Measurements from ENCODE around the gene PPP4R1.

PPP4R1 gene

DNA sequence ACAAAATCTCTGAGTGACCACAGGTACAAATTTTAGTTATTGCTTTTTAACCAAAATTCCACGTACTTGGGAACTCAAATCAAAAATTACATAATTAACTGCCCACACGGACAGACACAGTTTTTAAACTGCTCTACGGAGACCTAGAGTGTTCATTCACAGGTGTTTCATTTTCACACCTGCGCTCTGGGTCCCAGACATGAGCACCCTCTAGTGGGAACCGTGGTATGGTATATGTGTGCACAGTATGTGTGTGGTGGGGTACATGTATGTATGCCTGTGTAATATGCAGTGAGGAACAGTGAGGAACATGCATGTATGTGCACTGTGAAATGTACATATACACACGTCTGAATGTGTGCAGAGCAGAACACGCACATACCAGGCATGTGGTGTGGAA is 65.0 kb downstream of the PPP4R1 start:
- Histone ChIP-seq H3K4me3 (ENCODE audit: insufficient read length, low read depth) (no peak overlapping the region), H3K9me3 (ENCODE audit: insufficient read depth, low read length) (peaks cover 15% of the 10 kb centered on the region), H3K4me1 (ENCODE audit: insufficient read depth, insufficient read length) (peaks cover 3% of the 10 kb centered on the region), H3K9ac (ENCODE audit: insufficient read length, low read depth) (no peak overlapping the region), H3K36me3 (ENCODE audit: insufficient read depth, insufficient read length, low read length) (peaks cover 80% of the 10 kb centered on the region), H3K27me3 (ENCODE audit: insufficient read depth, insufficient read length) (no peaks in the 10 kb centered on the region)
- TF ChIP-seq ZNF274 (IDR thresholded peaks at IDR 0.05; ENCODE audit: low read depth, low read length) (no peak), YY1 (IDR thresholded peaks at IDR 0.05; ENCODE audit: insufficient read depth, insufficient read length) (no peak), SUZ12 (IDR thresholded peaks at IDR 0.05; ENCODE audit: extremely low read depth, insufficient read depth, insufficient read length) (no peak)
- DNase-seq (ENCODE audit: low read depth, low spot score), result no peak

DNA sequence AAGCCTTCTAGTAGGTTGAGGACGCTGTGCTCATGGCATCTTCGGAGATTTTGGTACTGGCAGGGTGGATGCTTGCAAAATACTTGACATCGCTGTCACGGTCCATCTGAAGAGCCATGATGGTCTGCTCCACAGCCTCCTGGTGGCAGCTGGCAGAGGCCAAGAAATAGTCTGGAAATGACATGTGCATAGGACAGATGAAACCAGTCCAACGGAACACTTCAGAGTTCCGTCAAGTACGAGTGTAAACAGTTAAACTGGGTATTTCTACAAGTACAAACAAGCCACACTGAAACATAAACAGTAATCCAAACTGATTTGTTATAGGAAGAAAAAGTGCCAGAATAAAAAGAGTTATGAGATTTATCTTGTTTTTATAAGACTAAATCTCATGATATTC is 66.6 kb downstream of the PPP4R1 start:
- no peak overlapping the region for H3K9ac ChIP-seq (ENCODE audit: insufficient read length, low read depth)
- no peak overlapping the region for H3K4me3 ChIP-seq (ENCODE audit: insufficient read length, low read depth)
- peaks cover 3% of the 10 kb centered on the region for H3K4me1 ChIP-seq (ENCODE audit: insufficient read depth, insufficient read length)
- H3K36me3 ChIP-seq (ENCODE audit: insufficient read depth, insufficient read length, low read length), result peaks cover 67% of the 10 kb centered on the region
- peaks cover 6% of the 10 kb centered on the region for H3K9me3 ChIP-seq (ENCODE audit: insufficient read depth, low read length)
- DNase-seq (ENCODE audit: low read depth, low spot score), result no peak
- no peak for TF ChIP-seq SUZ12 (IDR thresholded peaks at IDR 0.05; ENCODE audit: extremely low read depth, insufficient read depth, insufficient read length)
- TF ChIP-seq YY1 (IDR thresholded peaks at IDR 0.05; ENCODE audit: insufficient read depth, insufficient read length), result no peak
- TF ChIP-seq ZNF274 (IDR thresholded peaks at IDR 0.05; ENCODE audit: low read depth, low read length), result no peak
- H3K27me3 ChIP-seq (ENCODE audit: insufficient read depth, insufficient read length), result no peaks in the 10 kb centered on the region

DNA sequence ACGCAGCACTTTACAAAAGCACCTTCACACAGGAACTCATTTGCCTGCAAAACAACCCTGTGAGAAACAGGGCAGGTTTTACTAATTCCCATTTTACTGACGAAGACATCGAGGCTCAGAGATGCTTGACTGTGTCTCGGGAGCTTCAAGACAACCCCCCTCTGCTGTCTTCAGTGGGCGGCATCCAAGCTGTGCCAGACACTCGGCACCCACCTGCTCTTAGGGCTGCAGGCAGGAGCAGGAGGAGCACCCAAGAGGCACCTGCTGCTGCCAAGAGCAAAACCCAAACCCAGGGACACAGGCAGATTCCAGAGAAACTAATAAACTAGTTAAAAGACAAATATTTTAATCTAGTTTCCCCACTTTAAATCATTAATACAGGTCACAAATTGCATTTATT is 67.9 kb downstream of the PPP4R1 start:
- no peak for TF ChIP-seq YY1 (IDR thresholded peaks at IDR 0.05; ENCODE audit: insufficient read depth, insufficient read length)
- no peak for TF ChIP-seq SUZ12 (IDR thresholded peaks at IDR 0.05; ENCODE audit: extremely low read depth, insufficient read depth, insufficient read length)
- no peak for TF ChIP-seq ZNF274 (IDR thresholded peaks at IDR 0.05; ENCODE audit: low read depth, low read length)
- no peaks in the 10 kb centered on the region for H3K27me3 ChIP-seq (ENCODE audit: insufficient read depth, insufficient read length)
- no peak overlapping the region for H3K4me3 ChIP-seq (ENCODE audit: insufficient read length, low read depth)
- no peaks in the 10 kb centered on the region for H3K4me1 ChIP-seq (ENCODE audit: insufficient read depth, insufficient read length)
- H3K36me3 ChIP-seq (ENCODE audit: insufficient read depth, insufficient read length, low read length), result peaks cover 54% of the 10 kb centered on the region
- H3K9ac ChIP-seq (ENCODE audit: insufficient read length, low read depth), result no peak overlapping the region
- no peaks in the 10 kb centered on the region for H3K9me3 ChIP-seq (ENCODE audit: insufficient read depth, low read length)
- DNase-seq (ENCODE audit: low read depth, low spot score), result no peak

DNA sequence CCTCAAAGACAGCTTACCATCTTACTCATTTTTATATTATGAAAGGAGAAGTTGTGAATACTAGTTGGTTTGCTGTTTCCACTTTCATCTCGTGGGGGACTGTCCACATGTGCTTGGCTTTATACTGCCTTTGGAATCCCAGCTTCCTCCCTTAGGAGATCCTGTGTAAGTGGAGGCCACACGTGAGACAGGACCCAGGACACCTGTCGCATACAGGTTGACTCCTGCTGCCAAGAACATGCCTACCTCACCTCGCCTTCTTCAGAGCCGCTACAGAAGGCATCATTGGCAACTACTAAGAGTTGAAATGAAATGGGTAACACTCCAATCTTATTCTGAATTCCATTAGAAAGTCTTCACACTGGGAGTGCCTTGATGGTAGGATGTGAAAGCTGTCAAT is 69.3 kb downstream of the PPP4R1 start:
- no peak for DNase-seq (ENCODE audit: low read depth, low spot score)
- H3K4me1 ChIP-seq (ENCODE audit: insufficient read depth, insufficient read length), result no peaks in the 10 kb centered on the region
- H3K36me3 ChIP-seq (ENCODE audit: insufficient read depth, insufficient read length, low read length), result peaks cover 45% of the 10 kb centered on the region
- H3K4me3 ChIP-seq (ENCODE audit: insufficient read length, low read depth), result no peak overlapping the region
- no peaks in the 10 kb centered on the region for H3K9me3 ChIP-seq (ENCODE audit: insufficient read depth, low read length)
- H3K9ac ChIP-seq (ENCODE audit: insufficient read length, low read depth), result no peak overlapping the region
- TF ChIP-seq YY1 (IDR thresholded peaks at IDR 0.05; ENCODE audit: insufficient read depth, insufficient read length) (no peak), ZNF274 (IDR thresholded peaks at IDR 0.05; ENCODE audit: low read depth, low read length) (no peak), SUZ12 (IDR thresholded peaks at IDR 0.05; ENCODE audit: extremely low read depth, insufficient read depth, insufficient read length) (no peak)
- H3K27me3 ChIP-seq (ENCODE audit: insufficient read depth, insufficient read length), result no peaks in the 10 kb centered on the region

DNA sequence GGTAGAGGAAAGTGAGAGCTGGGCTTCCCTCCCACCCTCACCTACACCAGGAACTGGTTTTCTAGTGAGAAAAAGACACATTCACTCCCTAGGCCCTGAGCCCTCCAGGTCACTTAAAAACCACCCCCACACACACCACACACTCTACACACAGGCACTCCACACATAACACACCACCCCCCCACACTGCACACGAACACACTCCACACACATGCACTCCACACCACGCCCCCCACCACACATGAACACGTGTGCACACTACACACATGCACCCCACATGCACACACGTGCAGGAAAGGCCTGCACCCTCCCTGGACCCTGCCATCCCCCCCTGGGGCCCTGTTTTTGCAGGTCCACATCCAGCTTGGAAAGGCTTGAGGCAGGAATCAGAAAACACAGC is 71.4 kb downstream of the PPP4R1 start:
- DNase-seq (ENCODE audit: low read depth, low spot score), result no peak
- H3K36me3 ChIP-seq (ENCODE audit: insufficient read depth, insufficient read length, low read length), result peaks cover 34% of the 10 kb centered on the region
- H3K27me3 ChIP-seq (ENCODE audit: insufficient read depth, insufficient read length), result no peaks in the 10 kb centered on the region
- no peak for TF ChIP-seq YY1 (IDR thresholded peaks at IDR 0.05; ENCODE audit: insufficient read depth, insufficient read length)
- no peak for TF ChIP-seq SUZ12 (IDR thresholded peaks at IDR 0.05; ENCODE audit: extremely low read depth, insufficient read depth, insufficient read length)
- no peak for TF ChIP-seq ZNF274 (IDR thresholded peaks at IDR 0.05; ENCODE audit: low read depth, low read length)
- H3K4me3 ChIP-seq (ENCODE audit: insufficient read length, low read depth), result no peak overlapping the region
- H3K4me1 ChIP-seq (ENCODE audit: insufficient read depth, insufficient read length), result no peaks in the 10 kb centered on the region
- H3K9me3 ChIP-seq (ENCODE audit: insufficient read depth, low read length), result no peaks in the 10 kb centered on the region
- no peak overlapping the region for H3K9ac ChIP-seq (ENCODE audit: insufficient read length, low read depth)

DNA sequence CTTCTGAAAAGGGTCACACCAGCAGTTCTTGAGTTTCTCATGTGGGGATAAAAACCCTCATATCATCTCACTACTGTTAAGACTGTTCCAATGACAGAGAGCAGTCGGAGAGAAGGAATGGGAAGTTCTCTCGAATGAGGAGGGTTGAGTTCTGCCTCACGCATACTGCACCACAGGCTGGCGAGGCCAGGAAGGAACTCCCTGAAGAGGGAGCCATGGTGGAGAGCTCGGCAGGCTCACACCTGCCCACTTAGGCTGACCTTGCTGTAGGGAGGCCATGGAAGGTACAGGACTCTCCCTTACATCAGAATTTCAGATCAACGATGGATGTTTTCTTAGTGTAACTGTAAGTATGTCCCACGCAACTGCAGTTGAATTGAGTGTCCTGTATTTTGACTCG is 74.4 kb downstream of the PPP4R1 start:
- TF ChIP-seq YY1 (IDR thresholded peaks at IDR 0.05; ENCODE audit: insufficient read depth, insufficient read length) (no peak), ZNF274 (IDR thresholded peaks at IDR 0.05; ENCODE audit: low read depth, low read length) (no peak), SUZ12 (IDR thresholded peaks at IDR 0.05; ENCODE audit: extremely low read depth, insufficient read depth, insufficient read length) (no peak)
- Histone ChIP-seq H3K9ac (ENCODE audit: insufficient read length, low read depth) (no peak overlapping the region), H3K4me3 (ENCODE audit: insufficient read length, low read depth) (no peak overlapping the region), H3K27me3 (ENCODE audit: insufficient read depth, insufficient read length) (no peaks in the 10 kb centered on the region), H3K9me3 (ENCODE audit: insufficient read depth, low read length) (no peaks in the 10 kb centered on the region), H3K36me3 (ENCODE audit: insufficient read depth, insufficient read length, low read length) (peaks cover 27% of the 10 kb centered on the region), H3K4me1 (ENCODE audit: insufficient read depth, insufficient read length) (no peaks in the 10 kb centered on the region)
- DNase-seq (ENCODE audit: low read depth, low spot score), result no peak

DNA sequence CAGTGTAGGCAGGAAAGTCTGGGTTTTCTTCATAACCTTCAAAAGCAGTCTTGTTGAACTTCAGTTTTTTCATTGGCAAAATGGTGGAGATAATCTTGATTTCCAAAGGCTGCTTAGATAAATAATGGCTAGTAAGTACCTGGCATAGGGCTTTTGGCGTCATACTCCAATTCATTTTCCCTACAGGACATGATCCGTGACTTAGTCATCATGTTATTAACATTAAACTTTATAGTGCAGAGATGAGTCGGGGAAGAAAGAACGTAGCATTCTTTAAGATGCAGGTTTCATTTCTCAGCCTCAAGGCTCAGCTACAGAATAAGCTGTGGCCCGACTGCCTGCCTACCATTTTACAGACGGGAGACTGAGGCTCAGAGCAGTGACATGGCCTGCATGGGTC is 75.1 kb downstream of the PPP4R1 start:
- H3K9ac ChIP-seq (ENCODE audit: insufficient read length, low read depth), result no peak overlapping the region
- DNase-seq (ENCODE audit: low read depth, low spot score), result no peak
- H3K27me3 ChIP-seq (ENCODE audit: insufficient read depth, insufficient read length), result no peaks in the 10 kb centered on the region
- H3K4me1 ChIP-seq (ENCODE audit: insufficient read depth, insufficient read length), result no peaks in the 10 kb centered on the region
- H3K9me3 ChIP-seq (ENCODE audit: insufficient read depth, low read length), result no peaks in the 10 kb centered on the region
- H3K4me3 ChIP-seq (ENCODE audit: insufficient read length, low read depth), result no peak overlapping the region
- TF ChIP-seq YY1 (IDR thresholded peaks at IDR 0.05; ENCODE audit: insufficient read depth, insufficient read length), result no peak
- TF ChIP-seq ZNF274 (IDR thresholded peaks at IDR 0.05; ENCODE audit: low read depth, low read length), result no peak
- TF ChIP-seq SUZ12 (IDR thresholded peaks at IDR 0.05; ENCODE audit: extremely low read depth, insufficient read depth, insufficient read length), result no peak
- H3K36me3 ChIP-seq (ENCODE audit: insufficient read depth, insufficient read length, low read length), result peaks cover 34% of the 10 kb centered on the region

DNA sequence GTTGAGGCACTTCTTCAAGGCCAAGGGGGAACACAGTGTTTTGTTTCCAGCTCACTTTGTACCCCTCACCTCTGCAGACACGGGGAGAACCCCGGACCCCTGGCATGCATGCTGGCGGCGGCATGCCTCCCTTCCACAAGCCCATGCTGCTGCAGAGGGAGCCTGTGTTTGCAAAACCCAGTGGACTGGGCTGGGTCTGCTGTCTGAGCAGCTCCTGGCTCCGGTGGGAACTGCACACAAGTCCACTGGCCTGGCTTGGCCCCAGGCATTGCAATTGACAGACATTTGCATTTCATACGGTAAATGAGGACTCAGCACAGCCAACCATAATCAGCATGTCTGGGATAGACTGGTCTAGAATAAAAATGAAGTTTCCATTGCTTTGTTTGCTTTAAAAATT is 76.7 kb downstream of the PPP4R1 start:
- TF ChIP-seq YY1 (IDR thresholded peaks at IDR 0.05; ENCODE audit: insufficient read depth, insufficient read length), result no peak
- no peak for TF ChIP-seq SUZ12 (IDR thresholded peaks at IDR 0.05; ENCODE audit: extremely low read depth, insufficient read depth, insufficient read length)
- no peak for TF ChIP-seq ZNF274 (IDR thresholded peaks at IDR 0.05; ENCODE audit: low read depth, low read length)
- H3K9ac ChIP-seq (ENCODE audit: insufficient read length, low read depth), result no peak overlapping the region
- peaks cover 50% of the 10 kb centered on the region for H3K36me3 ChIP-seq (ENCODE audit: insufficient read depth, insufficient read length, low read length)
- H3K4me1 ChIP-seq (ENCODE audit: insufficient read depth, insufficient read length), result no peaks in the 10 kb centered on the region
- no peaks in the 10 kb centered on the region for H3K9me3 ChIP-seq (ENCODE audit: insufficient read depth, low read length)
- no peak for DNase-seq (ENCODE audit: low read depth, low spot score)
- no peaks in the 10 kb centered on the region for H3K27me3 ChIP-seq (ENCODE audit: insufficient read depth, insufficient read length)
- H3K4me3 ChIP-seq (ENCODE audit: insufficient read length, low read depth), result no peak overlapping the region
